Measurements from ENCODE around the gene ANKRD33. TPM values are rescaled to one million over a fixed set of nuclear protein-coding genes. Genes with fewer than 3 reads are reported as not detected.

Gene ANKRD33
- total RNA-seq, 1 experiment from 2014 or later = not detected

- DNase-seq (ENCODE audit: low read depth) = no peak
Measured at GRCh38 chr12:51901121-51901817, 13.4 kb downstream of the ANKRD33 start.

GRCh38 chr12:51901881-51902280 is 14.0 kb downstream of the ANKRD33 start:
- DNase-seq (ENCODE audit: low read depth) = no peak

GRCh38 chr12:51904951-51905470 is 17.1 kb downstream of the ANKRD33 start:
- no peak for DNase-seq (ENCODE audit: low read depth)

- no peak for DNase-seq (ENCODE audit: low read depth)
Measured at GRCh38 chr12:51905471-51906429, 17.8 kb downstream of the ANKRD33 start.

GRCh38 chr12:51906430-51907082 is 18.7 kb downstream of the ANKRD33 start:
- no peak for DNase-seq (ENCODE audit: low read depth)

- no peak for DNase-seq (ENCODE audit: low read depth)
Measured at GRCh38 chr12:51907083-51907855, 19.4 kb downstream of the ANKRD33 start, which contains the start of gene ACVRL1. TSS of gene ACVRL1 (plus strand) at chr12:51907504. CDS start at chr12:51912475, 4,971 bp downstream.

GRCh38 chr12:51907856-51908425 is 20.0 kb downstream of the ANKRD33 start:
- no peak for DNase-seq (ENCODE audit: low read depth)

- DNase-seq (ENCODE audit: low read depth) = no peak
Measured at GRCh38 chr12:51908876-51909592, 21.1 kb downstream of the ANKRD33 start.

- no peak for DNase-seq (ENCODE audit: low read depth)
Measured at GRCh38 chr12:51910168-51910567, 22.3 kb downstream of the ANKRD33 start.

- no peak for DNase-seq (ENCODE audit: low read depth)
Measured at GRCh38 chr12:51910691-51911090, 22.8 kb downstream of the ANKRD33 start.

GRCh38 chr12:51911307-51911706 is 23.4 kb downstream of the ANKRD33 start:
- no peak for DNase-seq (ENCODE audit: low read depth)

- no peak for DNase-seq (ENCODE audit: low read depth)
Measured at GRCh38 chr12:51911788-51912711, 24.1 kb downstream of the ANKRD33 start.

GRCh38 chr12:51913071-51914033 is 25.4 kb downstream of the ANKRD33 start:
- DNase-seq (ENCODE audit: low read depth) = no peak

GRCh38 chr12:51914034-51914923 is 26.4 kb downstream of the ANKRD33 start:
- DNase-seq (ENCODE audit: low read depth) = no peak

- no peak for DNase-seq (ENCODE audit: low read depth)
Measured at GRCh38 chr12:51915003-51915625, 27.2 kb downstream of the ANKRD33 start.

- no peak for DNase-seq (ENCODE audit: low read depth)
Measured at GRCh38 chr12:51915951-51916350, 28.0 kb downstream of the ANKRD33 start.

Data from RPMI7951 (cell line).